H1 (cell line): ENCODE measurements around the gene PCNX3. TPM values are rescaled to one million over a fixed set of nuclear protein-coding genes. Genes with fewer than 3 reads are reported as not detected.

Experiments used
- CTCF ChIA-PET: fragments of 300-600 bp; sonication (Branson Sonifier 250); formaldehyde crosslinking; loops from one replicate; lab custom pipeline; 2021; ENCODE audit not compliant: partially characterized antibody; lab: Charles Lee
- POLR2A ChIA-PET: fragments of 300-600 bp; sonication (Branson Sonifier 250); formaldehyde crosslinking; loops from one replicate; lab custom pipeline; 2021; ENCODE audit warnings: inconsistent platforms; ENCODE audit not compliant: partially characterized antibody; lab: Charles Lee
- DNase-seq, 2 experiments: peaks; one replicate each; pipeline versions ENCODE4 v3.0.0 to v3.0.0-alpha.2; 2010 to 2022; ENCODE audit warnings: low spot score in 2 of 2, low read depth in 1 of 2, mixed read lengths in 1 of 2
- FAIRE-seq: peaks from 2 replicates; lab custom pipeline; 2011; peaks lifted over from hg19 to GRCh38; lab: Jason Lieb, UNC
- H2AFZ ChIP-seq: 2 replicates; pipeline ENCODE4 v1.8.1; 2012; ENCODE audit warnings: low read length, inconsistent platforms
- H2AK5ac ChIP-seq: 2 replicates; pipeline ENCODE4 v1.6.1; 2013; ENCODE audit warnings: low read depth, low read length
- H2BK120ac ChIP-seq: replicated peaks from 2 replicates; pipeline ENCODE3; 2013; ENCODE audit warnings: low read depth, low read length, inconsistent platforms
- H2BK12ac ChIP-seq: 2 replicates; pipeline ENCODE4 v1.6.1; 2013; ENCODE audit warnings: low read depth, low read length
- H2BK15ac ChIP-seq: 2 replicates; pipeline ENCODE4 v1.6.1; 2013; ENCODE audit warnings: low read length
- H2BK20ac ChIP-seq: 2 replicates; pipeline ENCODE4 v1.6.1; 2013; ENCODE audit warnings: low read length
- H2BK5ac ChIP-seq: 2 replicates; pipeline ENCODE4 v1.6.1; 2013; ENCODE audit warnings: low read depth, low read length
- H3K14ac ChIP-seq: 2 replicates; pipeline ENCODE4 v1.6.1; 2013; ENCODE audit warnings: inconsistent platforms; ENCODE audit not compliant: insufficient read length
- H3K18ac ChIP-seq: 2 replicates; pipeline ENCODE4 v1.6.1; 2013; ENCODE audit warnings: low read length; ENCODE audit errors: extremely low read depth
- H3K23ac ChIP-seq: 2 replicates; pipeline ENCODE4 v1.6.1; 2013; ENCODE audit warnings: inconsistent platforms; ENCODE audit not compliant: insufficient read length
- H3K23me2 ChIP-seq: 2 replicates; pipeline ENCODE4 v1.6.1; 2013; ENCODE audit warnings: low read depth, low read length
- H3K27ac ChIP-seq: 2 replicates; pipeline ENCODE4 v1.6.1; 2011; ENCODE audit warnings: low read depth, low read length, inconsistent platforms
- H3K27me3 ChIP-seq, 4 experiments: replicated peaks in 1 of 4; 1 replicate in 1 of 4; 2 replicates in 3 of 4; pipeline versions ENCODE4 v1.6.1 to v1.8.1; 2011 to 2013; ENCODE audit warnings: low read length in 3 of 4, mild to moderate bottlenecking in 3 of 4, inconsistent platforms in 2 of 4, mixed read lengths in 2 of 4, moderate library complexity in 1 of 4; ENCODE audit not compliant: control insufficient read depth in 3 of 4, insufficient read depth in 3 of 4; ENCODE audit errors: extremely low read depth in 1 of 4
- H3K36me3 ChIP-seq, 4 experiments: 2 replicates each; pipeline versions ENCODE4 v1.6.1 to v1.8.1; 2011 to 2013; ENCODE audit warnings: mild to moderate bottlenecking in 4 of 4, low read length in 3 of 4, moderate library complexity in 2 of 4, control low read depth in 1 of 4, inconsistent platforms in 1 of 4; ENCODE audit not compliant: insufficient read depth in 4 of 4, control insufficient read depth in 2 of 4
- H3K4ac ChIP-seq: replicated peaks from 2 replicates; pipeline ENCODE3; 2013; ENCODE audit warnings: low read length, low read depth, mixed read lengths, inconsistent platforms; ENCODE audit not compliant: insufficient read length
- H3K4me1 ChIP-seq, 4 experiments: replicated peaks in 1 of 4; 1 replicate in 1 of 4; 2 replicates in 3 of 4; pipeline versions ENCODE4 v1.6.1 to v1.8.1; 2011 to 2013; ENCODE audit warnings: low read length in 3 of 4, inconsistent platforms in 2 of 4, mixed read lengths in 1 of 4; ENCODE audit not compliant: insufficient read depth in 4 of 4, control insufficient read depth in 3 of 4
- H3K4me2 ChIP-seq, 2 experiments: 2 replicates each; pipeline versions ENCODE4 v1.6.1 to v1.8.1; 2011 to 2013; ENCODE audit warnings: low read depth in 2 of 2, low read length in 2 of 2, control low read depth in 1 of 2, inconsistent platforms in 1 of 2, mild to moderate bottlenecking in 1 of 2; ENCODE audit not compliant: insufficient read depth in 1 of 2
- H3K4me3 ChIP-seq, 4 experiments: fragments of 200-600, 300-600 bp in 1 of 4; sonication (generic), shearing (Covaris generic), sonication (Bioruptor Twin) in 1 of 4; 2 replicates each; pipeline versions ENCODE4 v1.5.1 to v1.8.1; 2011 to 2016; ENCODE audit warnings: low read length in 4 of 4, low read depth in 3 of 4, control low read depth in 2 of 4, inconsistent platforms in 2 of 4, mild to moderate bottlenecking in 2 of 4, mixed read lengths in 1 of 4, moderate library complexity in 1 of 4; ENCODE audit not compliant: insufficient read depth in 2 of 4; ENCODE audit errors: extremely low read depth in 1 of 4
- H3K56ac ChIP-seq: replicated peaks from 2 replicates; pipeline ENCODE3; 2013; ENCODE audit warnings: low read depth, mild to moderate bottlenecking, mixed read lengths, low read length, inconsistent platforms; ENCODE audit not compliant: insufficient read length
- H3K79me1 ChIP-seq: 2 replicates; pipeline ENCODE4 v1.6.1; 2013; ENCODE audit warnings: low read depth, low read length, control low read depth
- H3K79me2 ChIP-seq, 2 experiments: 2 replicates each; pipeline versions ENCODE4 v1.6.1 to v1.8.1; 2012 to 2013; ENCODE audit warnings: low read length in 2 of 2, mild to moderate bottlenecking in 2 of 2, inconsistent platforms in 1 of 2; ENCODE audit not compliant: insufficient read depth in 2 of 2, control insufficient read depth in 1 of 2
- H3K9ac ChIP-seq, 4 experiments: replicated peaks in 1 of 4; 1 replicate in 1 of 4; 2 replicates in 3 of 4; pipeline versions ENCODE4 v1.6.1 to v1.8.1; 2011 to 2013; ENCODE audit warnings: low read depth in 3 of 4, low read length in 3 of 4, control low read depth in 2 of 4, mild to moderate bottlenecking in 2 of 4, moderate library complexity in 2 of 4, inconsistent platforms in 1 of 4; ENCODE audit errors: extremely low read depth in 1 of 4
- H3K9me3 ChIP-seq, 2 experiments: 2 replicates each; pipeline versions ENCODE4 v1.6.1 to v1.8.1; 2012 to 2013; ENCODE audit warnings: mild to moderate bottlenecking in 2 of 2, moderate library complexity in 2 of 2, control low read depth in 1 of 2, inconsistent platforms in 1 of 2, low read depth in 1 of 2, low read length in 1 of 2, mixed read lengths in 1 of 2; ENCODE audit not compliant: insufficient read depth in 2 of 2
- H4K20me1 ChIP-seq, 2 experiments: replicated peaks in 1 of 2; 2 replicates each; pipeline versions ENCODE3 to v1.8.1; 2011 to 2013; ENCODE audit warnings: inconsistent platforms in 2 of 2, low read length in 2 of 2, mild to moderate bottlenecking in 1 of 2; ENCODE audit not compliant: insufficient read depth in 2 of 2, control insufficient read depth in 1 of 2
- H4K5ac ChIP-seq: 2 replicates; pipeline ENCODE4 v1.6.1; 2013; ENCODE audit warnings: low read length, low read depth, mixed read lengths, inconsistent platforms; ENCODE audit not compliant: insufficient read length
- H4K8ac ChIP-seq: 2 replicates; pipeline ENCODE4 v1.8.0; 2013; ENCODE audit warnings: mild to moderate bottlenecking, moderate library complexity, low read length, inconsistent platforms; ENCODE audit not compliant: insufficient read depth; ENCODE audit errors: extremely low read depth
- H4K91ac ChIP-seq: replicated peaks from 2 replicates; pipeline ENCODE3; 2013; ENCODE audit warnings: low read length, mixed read lengths, inconsistent platforms; ENCODE audit not compliant: insufficient read length
- HDAC2 ChIP-seq, 2 experiments: fragments of 300-600 bp in 1 of 2; sonication (generic) in 1 of 2; IDR thresholded peaks; 2 replicates each; pipeline ENCODE4 v1.6.1; 2011 to 2012; ENCODE audit warnings: low read depth in 2 of 2, low read length in 2 of 2, mild to moderate bottlenecking in 2 of 2, moderate library complexity in 2 of 2, borderline replicate concordance in 1 of 2, inconsistent platforms in 1 of 2
- KDM1A ChIP-seq: fragments of 200-600, 300-600 bp; sonication (generic); IDR thresholded peaks from 2 replicates; pipeline ENCODE4 v1.7.1; 2016; ENCODE audit warnings: mild to moderate bottlenecking, low read length, borderline replicate concordance
- MAFK ChIP-seq: IDR thresholded peaks from 2 replicates; pipeline ENCODE4 v1.6.1; 2012; ENCODE audit warnings: low read depth, mild to moderate bottlenecking, improper control_type of control experiment, low read length
- NANOG ChIP-seq: IDR thresholded peaks from 2 replicates; pipeline ENCODE4 v1.6.1; 2011; ENCODE audit warnings: low read length, low read depth, mild to moderate bottlenecking, inconsistent platforms; ENCODE audit not compliant: insufficient read depth, poor library complexity, severe bottlenecking
- PHF8 ChIP-seq: fragments of 200-600 bp; sonication (generic); conservative IDR thresholded peaks from 2 replicates; pipeline ENCODE4 v1.7.1; 2012; ENCODE audit warnings: low read depth, mild to moderate bottlenecking, inconsistent platforms, low read length, moderate library complexity
- TBP ChIP-seq: IDR thresholded peaks from 2 replicates; pipeline ENCODE4 v1.6.1; 2011; ENCODE audit warnings: low read depth, low read length, improper control_type of control experiment
- TEAD4 ChIP-seq: IDR thresholded peaks from 2 replicates; pipeline ENCODE4 v1.6.1; 2012; ENCODE audit warnings: low read depth, low read length, inconsistent platforms, mixed read lengths
- WGBS, 2 experiments: shearing (Covaris generic) in 1 of 2; methylation state at CpG; one replicate each; pipeline versions ENCODE4 v1.1.6 to v1.1.7; 2013 to 2015; ENCODE audit warnings: low lambda C conversion rate in 2 of 2, mixed read lengths in 2 of 2, inconsistent platforms in 1 of 2, low coverage in 1 of 2, missing lambda C conversion rate in 1 of 2; ENCODE audit not compliant: insufficient replicate concordance in 2 of 2, insufficient coverage in 1 of 2, insufficient read length in 1 of 2; ENCODE audit errors: extremely low coverage in 1 of 2, missing lambda C conversion rate in 1 of 2; 5-methylcytosine and 5-hydroxymethylcytosine counted together
- polyA plus RNA-seq, 7 experiments: library from polyadenylated mRNA; depleted of rRNA in 3 of 7; stranded (reverse) in 5 of 7; unstranded in 2 of 7; fragments of >200 nt in 5 of 7; fragments of 200-250 nt in 2 of 7; gene quantifications; 1 replicate in 5 of 7; 2 replicates in 1 of 7; 4 replicates in 1 of 7; pipeline versions ENCODE4 v1.2.1 to v1.2.3, GENCODE V29; 2011 to 2013; ENCODE audit warnings: missing spikeins in 2 of 7, mixed read lengths in 2 of 7
- total RNA-seq: library from RNA; stranded (reverse); fragmentation: NEBNext Ultra II Directional; extraction: Animal tissue kit (Norgen Biotek cat#: 25700); gene quantifications from 2 replicates; pipeline ENCODE4 v1.2.1, GENCODE V29; 2021
- TF ChIP-seq, protein P1 (sequence below): IDR thresholded peaks from 2 replicates; pipeline ENCODE4 v1.6.1; 2012; ENCODE audit warnings: inconsistent platforms

The PCNX3 gene
- total and polyA plus RNA-seq, 2 of the 8 experiments (the other 6 are each of a cell fraction or from before 2014, with no cell fraction given) = 27.2 to 38.8 TPM

DNA sequence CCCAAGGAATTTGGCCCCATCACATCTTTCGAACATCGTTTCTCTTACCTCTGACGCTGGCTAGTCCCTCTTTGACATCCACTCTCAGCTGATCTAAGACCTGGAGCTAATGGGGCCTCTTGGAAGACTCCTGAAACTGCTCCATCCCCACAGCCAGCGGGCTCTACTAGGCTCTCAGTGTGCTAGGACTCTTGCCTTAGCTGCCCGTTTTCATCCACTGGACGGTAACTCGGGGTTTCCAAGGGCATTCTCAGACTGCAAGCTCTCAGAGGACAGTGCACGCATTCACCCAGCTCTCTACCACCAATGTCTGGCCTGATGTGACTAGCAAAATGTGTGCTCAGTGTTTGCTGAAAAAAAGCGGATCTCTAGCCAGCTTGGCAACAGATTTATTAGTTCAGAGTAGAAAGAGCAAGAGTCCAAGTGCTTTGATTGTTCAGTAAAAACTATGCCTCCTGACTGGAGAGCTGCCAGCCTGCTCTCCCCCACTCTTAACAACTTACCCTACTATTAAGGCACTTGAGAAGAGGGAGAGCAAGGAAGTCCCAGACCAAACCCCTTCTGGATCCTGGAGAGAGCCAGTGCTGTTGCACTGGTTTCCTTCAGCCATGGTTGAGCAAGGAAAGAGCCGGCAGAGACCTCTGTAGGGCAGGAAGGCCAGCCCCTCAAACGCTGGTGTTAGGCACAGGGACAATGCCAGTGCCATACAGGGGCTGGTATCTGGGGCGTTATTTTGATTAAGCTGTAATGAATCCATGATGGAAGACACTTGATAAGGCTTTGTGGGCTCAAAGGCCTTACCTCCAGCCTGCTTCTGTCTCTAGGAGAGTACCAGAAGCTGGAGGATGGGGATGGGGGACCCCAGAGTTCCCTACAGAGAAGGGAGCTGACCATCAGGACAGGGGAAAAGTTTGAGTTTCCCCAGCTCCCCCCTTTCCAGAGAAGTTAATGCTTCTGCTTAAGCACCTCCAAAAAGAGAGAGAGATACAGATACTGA, 38.0 kb downstream of the PCNX3 start:
- Histone ChIP-seq H3K79me2 (no peaks in the 10 kb centered on the region), H3K18ac (peak overlapping the region; percentile 52; the same call in 1 of the 2 replicates), H4K20me1 (peaks cover 2 to 15% of the 10 kb centered on the region in 2 experiments), H3K79me1 (peaks cover 2% of the 10 kb centered on the region; the same call in 1 of the 2 replicates), H3K4me3 (peak overlapping the region; percentile 45 to 72 (median 60); a peak in 7 of 8 replicates), H3K14ac (no peak overlapping the region), H3K9ac (peak overlapping the region in 3 of 4 experiments; percentile 62 to 68 (median 67); a peak in 6 of 7 replicates), H3K9me3 (no peaks in the 10 kb centered on the region), H3K4me1 (peaks cover 0 to 12% (median 8%) of the 10 kb centered on the region in 4 experiments; a peak in 5 of 7 replicates), H4K91ac (peak overlapping the region; percentile 48), H3K4me2 (peak overlapping the region; percentile 88 to 91), H2AFZ (no peak overlapping the region), H3K4ac (no peak overlapping the region), H3K27me3 (peaks cover 0 to 4% (median 0%) of the 10 kb centered on the region in 4 experiments; a peak in 1 of 7 replicates), H3K23me2 (peaks cover 2% of the 10 kb centered on the region; the same call in 1 of the 2 replicates), H2BK12ac (peak overlapping the region; percentile 32; the same call in 1 of the 2 replicates), H3K23ac (no peak overlapping the region), H3K36me3 (peaks cover 21 to 39% (median 28%) of the 10 kb centered on the region in 4 experiments), H4K8ac (peak overlapping the region; percentile 66; the same call in 1 of the 2 replicates), H2BK15ac (0 out of 2 replicates have a peak overlapping the region, but pooled peaks have one; percentile 49), H2BK5ac (peak overlapping the region; percentile 85; the same call in 1 of the 2 replicates), H2BK20ac (no peak overlapping the region), H3K27ac (peak overlapping the region; percentile 77), H3K56ac (peak overlapping the region; percentile 18), H2AK5ac (0 out of 2 replicates have a peak overlapping the region, but pooled peaks have one; percentile 17), H4K5ac (peak overlapping the region; percentile 46), H2BK120ac (no peak overlapping the region)
- DNase-seq = no peak
- ChIA-PET POLR2A (interaction anchor here (0.6 to 5.3 kb wide), 18 partner anchors 9 to 399 kb away, joined by 3 to 56 read pairs (median 5); partner anchors contain the start of genes FIBP, KAT5, MUS81 and RELA), CTCF (interaction anchor here (0.7 to 3.7 kb wide), 12 partner anchors 9 to 398 kb away, joined by 3 to 16 read pairs (median 4); partner anchors contain the start of genes RELA, SF3B2 and SIPA1)
- no peak for FAIRE-seq
- WGBS, 2 experiments = 76% methylated on average over 12 of the region's 12 CpGs; no CpG with 5 or more reads in 1 of the 2 experiments
- TF ChIP-seq NANOG (no peak), HDAC2 (IDR thresholded peaks at IDR 0.05; ENCODE audit: borderline replicate concordance in 1 of 2, low read depth in 2 of 2, low read length in 2 of 2) (no peak), PHF8 (no peak), MAFK (no peak), TEAD4 (0 out of 2 replicates have a peak, but pooled peaks have one; percentile 27), TBP (no peak), KDM1A (no peak)
- TF ChIP-seq, protein P1, sequence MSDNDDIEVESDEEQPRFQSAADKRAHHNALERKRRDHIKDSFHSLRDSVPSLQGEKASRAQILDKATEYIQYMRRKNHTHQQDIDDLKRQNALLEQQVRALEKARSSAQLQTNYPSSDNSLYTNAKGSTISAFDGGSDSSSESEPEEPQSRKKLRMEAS = no peak
